Mucosa of rectum (tissue), 2 donors: Measurements from ENCODE around the gene XYLT2.
"Not testable (repeated sequence)": the region's sequence is repeated elsewhere in the genome, so short reads cannot be mapped to it uniquely, and the experiment has no call there.

Source experiments
- H3K27ac ChIP-seq, 2 donors: one replicate each; pipeline ENCODE4 v1.7.0; 2013; ENCODE audit warnings: inconsistent platforms in 2 of 2, low read depth in 2 of 2, low read length in 2 of 2
- H3K27me3 ChIP-seq, 2 donors: one replicate each; pipeline ENCODE4 v1.7.0; 2013; ENCODE audit warnings: low read length in 2 of 2; ENCODE audit not compliant: control insufficient read depth in 2 of 2, insufficient read depth in 2 of 2
- H3K36me3 ChIP-seq, 2 donors: one replicate each; pipeline ENCODE4 v1.7.0; 2013; ENCODE audit warnings: low read length in 2 of 2; ENCODE audit not compliant: control insufficient read depth in 2 of 2, insufficient read depth in 2 of 2
- H3K4me1 ChIP-seq, 2 donors: one replicate each; pipeline ENCODE4 v1.7.0; 2013; ENCODE audit warnings: low read length in 2 of 2, mild to moderate bottlenecking in 1 of 2; ENCODE audit not compliant: control insufficient read depth in 2 of 2, insufficient read depth in 2 of 2
- H3K4me3 ChIP-seq, 2 donors: one replicate each; pipeline ENCODE4 v1.7.0; 2013; ENCODE audit warnings: low read length in 2 of 2
- H3K9ac ChIP-seq, 2 donors: one replicate each; pipeline ENCODE4 v1.7.0; 2013; ENCODE audit warnings: low read length in 2 of 2, low read depth in 1 of 2, mild to moderate bottlenecking in 1 of 2
- H3K9me3 ChIP-seq, 2 donors: one replicate each; pipeline ENCODE4 v1.7.0; 2013; ENCODE audit warnings: low read length in 2 of 2; ENCODE audit not compliant: control insufficient read depth in 2 of 2
- donor health status: healthy.
- donor health status: Normal muscosa, but diverticular disease.

Gene XYLT2

GRCh38 chr17:50332196-50332595 is 13.7 kb upstream of the XYLT2 start:
- no peak overlapping the region for H3K27ac ChIP-seq
- no peak overlapping the region for H3K9ac ChIP-seq
- peaks cover 0 to 3% of the 10 kb centered on the region in 2 donors for H3K27me3 ChIP-seq
- H3K4me1 ChIP-seq: no peaks in the 10 kb centered on the region
- H3K9me3 ChIP-seq: no peaks in the 10 kb centered on the region
- H3K36me3 ChIP-seq: no peaks in the 10 kb centered on the region
- no peak overlapping the region for H3K4me3 ChIP-seq

GRCh38 chr17:50333291-50334057 is 12.5 kb upstream of the XYLT2 start:
- H3K4me3 ChIP-seq, H3K27me3 ChIP-seq, H3K36me3 ChIP-seq, H3K27ac ChIP-seq, H3K4me1 ChIP-seq, H3K9ac ChIP-seq, H3K9me3 ChIP-seq: not testable (repeated sequence)

GRCh38 chr17:50337956-50338355 is 8.0 kb upstream of the XYLT2 start:
- Histone ChIP-seq H3K27me3 (no peaks in the 10 kb centered on the region), H3K9me3 (no peaks in the 10 kb centered on the region), H3K27ac (no peak overlapping the region), H3K9ac (no peak overlapping the region), H3K4me1 (no peaks in the 10 kb centered on the region), H3K36me3 (no peaks in the 10 kb centered on the region), H3K4me3 (no peak overlapping the region)

GRCh38 chr17:50338645-50339044 is 7.3 kb upstream of the XYLT2 start:
- no peak overlapping the region for H3K27ac ChIP-seq
- H3K4me3 ChIP-seq: no peak overlapping the region
- H3K9ac ChIP-seq: no peak overlapping the region
- no peaks in the 10 kb centered on the region for H3K9me3 ChIP-seq
- no peaks in the 10 kb centered on the region for H3K27me3 ChIP-seq
- no peaks in the 10 kb centered on the region for H3K4me1 ChIP-seq
- H3K36me3 ChIP-seq: no peaks in the 10 kb centered on the region

GRCh38 chr17:50339381-50339780 is 6.5 kb upstream of the XYLT2 start:
- H3K9ac ChIP-seq: no peak overlapping the region
- no peaks in the 10 kb centered on the region for H3K36me3 ChIP-seq
- H3K9me3 ChIP-seq: no peaks in the 10 kb centered on the region
- no peak overlapping the region for H3K4me3 ChIP-seq
- no peak overlapping the region for H3K27ac ChIP-seq
- peaks cover 0 to under 1% of the 10 kb centered on the region in 2 donors for H3K4me1 ChIP-seq
- H3K27me3 ChIP-seq: no peaks in the 10 kb centered on the region

GRCh38 chr17:50344731-50345365 is 1.1 kb upstream of the XYLT2 start:
- Histone ChIP-seq H3K9me3 (no peaks in the 10 kb centered on the region), H3K9ac (no peak overlapping the region), H3K4me1 (peaks cover 15 to 22% of the 10 kb centered on the region in 2 donors), H3K27me3 (no peaks in the 10 kb centered on the region), H3K36me3 (no peaks in the 10 kb centered on the region), H3K27ac (peak overlapping the region; percentile 63 to 77), H3K4me3 (peak overlapping the region in 1 of 2 donors; percentile 3)

- H3K36me3 ChIP-seq: no peaks in the 10 kb centered on the region
- no peaks in the 10 kb centered on the region for H3K27me3 ChIP-seq
- H3K9me3 ChIP-seq: no peaks in the 10 kb centered on the region
- H3K27ac ChIP-seq: peak overlapping the region; percentile 17 to 56
- H3K9ac ChIP-seq: peak overlapping the region; percentile 63 to 72
- peaks cover 15 to 22% of the 10 kb centered on the region in 2 donors for H3K4me1 ChIP-seq
- H3K4me3 ChIP-seq: peak overlapping the region; percentile 71 to 83
Measured at GRCh38 chr17:50346313-50347116, 589 bp downstream of the XYLT2 start.

GRCh38 chr17:50347117-50347893 is 1.4 kb downstream of the XYLT2 start:
- no peaks in the 10 kb centered on the region for H3K36me3 ChIP-seq
- H3K4me3 ChIP-seq: peak overlapping the region; percentile 71 to 83
- peaks cover 15 to 22% of the 10 kb centered on the region in 2 donors for H3K4me1 ChIP-seq
- no peaks in the 10 kb centered on the region for H3K27me3 ChIP-seq
- peak overlapping the region; percentile 63 to 72 for H3K9ac ChIP-seq
- no peak overlapping the region for H3K27ac ChIP-seq
- H3K9me3 ChIP-seq: no peaks in the 10 kb centered on the region

- peaks cover 15 to 22% of the 10 kb centered on the region in 2 donors for H3K4me1 ChIP-seq
- H3K4me3 ChIP-seq: no peak overlapping the region
- H3K27me3 ChIP-seq: no peaks in the 10 kb centered on the region
- H3K9ac ChIP-seq: no peak overlapping the region
- H3K27ac ChIP-seq: no peak overlapping the region
- no peaks in the 10 kb centered on the region for H3K36me3 ChIP-seq
- no peaks in the 10 kb centered on the region for H3K9me3 ChIP-seq
Measured at GRCh38 chr17:50347894-50348291, 2.0 kb downstream of the XYLT2 start.
